Upper lobe of left lung (tissue), 6 donors: ENCODE results near the gene BANF2. TPM values are rescaled to one million over a fixed set of nuclear protein-coding genes. Genes with fewer than 3 reads are reported as not detected.

Source experiments
- ATAC-seq, 2 donors: fragments of 200-7000 bp; cut with Tn5 transposase; one replicate each; pipeline ENCODE4 v1.9.1; 2022; ENCODE audit warnings: mild to moderate bottlenecking in 2 of 2, moderate library complexity in 2 of 2; ENCODE audit not compliant: low FRiP score in 2 of 2
- DNase-seq, 2 donors: peaks; one replicate each; pipeline ENCODE4 v3.0.0-alpha.2; 2019 to 2020
- H3K27ac ChIP-seq, 4 donors: fragments of 200-600 bp; sonication (generic); one replicate each; pipeline ENCODE4 v1.5.1; 2016 to 2019
- H3K27me3 ChIP-seq, 4 donors: fragments of 200-600 bp; sonication (generic); one replicate each; pipeline ENCODE4 v1.5.1; 2017 to 2019
- H3K36me3 ChIP-seq, 4 donors: fragments of 200-600 bp; sonication (generic); one replicate each; pipeline ENCODE4 v1.5.1; 2016 to 2019
- H3K4me1 ChIP-seq, 4 donors: fragments of 200-600 bp; sonication (generic); one replicate each; pipeline ENCODE4 v1.5.1; 2018 to 2019
- H3K4me3 ChIP-seq, 4 donors: fragments of 200-600 bp; sonication (generic); one replicate each; pipeline ENCODE4 v1.5.1; 2017 to 2019; ENCODE audit warnings: mild to moderate bottlenecking in 2 of 4, moderate library complexity in 1 of 4
- H3K9me3 ChIP-seq, 4 donors: fragments of 200-600 bp; sonication (generic); one replicate each; pipeline ENCODE4 v1.5.1; 2018 to 2019
- EP300 ChIP-seq, 4 donors: sonication (generic); formaldehyde crosslinking; IDR thresholded peaks; one replicate each; pipeline ENCODE4 v1.5.1; 2017; ENCODE audit warnings: antibody characterized with exemption in 4 of 4, control low read depth in 2 of 4
- POLR2A ChIP-seq, 4 donors: fragments of 450-650 bp; IDR thresholded peaks; one replicate each; pipeline ENCODE4 v1.5.1; 2016 to 2017; ENCODE audit warnings: antibody characterized with exemption in 4 of 4, mild to moderate bottlenecking in 2 of 4
- POLR2AphosphoS5 ChIP-seq, 2 donors: sonication (generic); formaldehyde crosslinking; IDR thresholded peaks; one replicate each; pipeline ENCODE4 v1.5.1; 2017; ENCODE audit warnings: antibody characterized with exemption in 2 of 2
- WGBS, 2 donors: methylation state at CpG; one replicate each; pipeline ENCODE4 v1.1.5; 2017 to 2018; 5-methylcytosine and 5-hydroxymethylcytosine counted together
- total RNA-seq, 6 donors: library from RNA; depleted of rRNA in 4 of 6; stranded (reverse); fragments of >200 nt in 4 of 6; gene quantifications; one replicate each; pipeline versions ENCODE4 v1.1.0 to v1.2.1, GENCODE V29; 2016 to 2021
- TF ChIP-seq, protein P1 (sequence below), 6 experiments: fragments of 450-650 bp in 4 of 6; fragments of 200-600 bp in 2 of 6; sonication (generic) in 2 of 6; IDR thresholded peaks; one replicate each; pipeline ENCODE4 v1.5.1; 2016 to 2019; ENCODE audit warnings: antibody characterized with exemption in 6 of 6
- donor health status: DM: no; HTN: no; CAD: no; lungs with moderate emphysema.
- donor health status: DM: no; HTN: yes; CAD: no; lungs with severe emphysema.

Gene BANF2
- total RNA-seq, 6 donors from 2014 or later: not detected

DNA sequence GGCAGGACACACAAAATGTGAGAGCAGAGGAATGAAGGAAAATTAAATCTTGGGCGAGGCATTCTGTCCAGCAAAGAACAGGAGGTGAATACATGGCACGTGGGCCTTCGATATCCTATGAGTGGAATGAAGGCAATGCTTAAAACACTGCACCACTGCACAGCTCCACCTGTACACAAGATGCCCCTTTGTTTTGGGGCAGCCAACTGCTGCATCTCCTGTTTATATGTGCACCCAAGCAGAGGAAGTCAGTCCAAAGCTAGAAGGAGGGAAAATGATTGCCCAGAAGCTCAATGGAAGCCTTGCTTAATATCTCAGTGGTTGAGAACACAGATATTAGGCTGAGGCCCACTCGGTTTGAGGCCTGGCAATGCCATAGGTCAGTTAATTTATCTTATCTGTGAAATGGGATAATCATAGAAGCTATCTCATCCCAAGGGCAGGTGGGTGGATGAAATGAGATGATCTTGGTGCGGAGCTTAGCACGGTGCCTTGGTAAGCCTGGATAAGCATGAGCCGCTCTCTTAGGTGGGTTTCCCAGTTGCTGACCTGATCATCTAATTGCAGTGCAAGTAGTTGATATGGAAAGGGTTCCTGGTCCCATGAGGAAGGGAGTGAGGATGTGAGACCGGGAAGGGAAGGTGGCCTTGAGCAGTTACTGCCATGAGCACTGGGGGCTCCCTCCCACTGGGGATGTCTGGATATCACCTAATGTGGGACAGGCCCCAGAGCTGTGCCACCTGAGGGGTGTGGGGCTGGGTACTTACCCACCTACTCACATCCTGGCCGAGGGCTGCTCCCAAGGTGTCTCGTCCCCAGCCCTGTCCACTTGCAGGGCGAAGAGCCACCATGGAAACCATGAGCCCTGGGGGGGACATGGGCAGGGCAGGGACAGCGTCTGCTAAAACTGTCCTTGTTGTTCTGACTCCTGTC is 9.9 kb downstream of the BANF2 start:
- DNase-seq: no peak
- Histone ChIP-seq H3K4me1 (no peaks in the 10 kb centered on the region), H3K9me3 (no peaks in the 10 kb centered on the region), H3K27me3 (no peaks in the 10 kb centered on the region), H3K36me3 (no peaks in the 10 kb centered on the region), H3K27ac (no peak overlapping the region), H3K4me3 (no peak overlapping the region)
- TF ChIP-seq POLR2A (IDR thresholded peaks at IDR 0.05) (no peak), POLR2AphosphoS5 (IDR thresholded peaks at IDR 0.05) (no peak), EP300 (IDR thresholded peaks at IDR 0.05) (no peak)
- TF ChIP-seq, protein P1, sequence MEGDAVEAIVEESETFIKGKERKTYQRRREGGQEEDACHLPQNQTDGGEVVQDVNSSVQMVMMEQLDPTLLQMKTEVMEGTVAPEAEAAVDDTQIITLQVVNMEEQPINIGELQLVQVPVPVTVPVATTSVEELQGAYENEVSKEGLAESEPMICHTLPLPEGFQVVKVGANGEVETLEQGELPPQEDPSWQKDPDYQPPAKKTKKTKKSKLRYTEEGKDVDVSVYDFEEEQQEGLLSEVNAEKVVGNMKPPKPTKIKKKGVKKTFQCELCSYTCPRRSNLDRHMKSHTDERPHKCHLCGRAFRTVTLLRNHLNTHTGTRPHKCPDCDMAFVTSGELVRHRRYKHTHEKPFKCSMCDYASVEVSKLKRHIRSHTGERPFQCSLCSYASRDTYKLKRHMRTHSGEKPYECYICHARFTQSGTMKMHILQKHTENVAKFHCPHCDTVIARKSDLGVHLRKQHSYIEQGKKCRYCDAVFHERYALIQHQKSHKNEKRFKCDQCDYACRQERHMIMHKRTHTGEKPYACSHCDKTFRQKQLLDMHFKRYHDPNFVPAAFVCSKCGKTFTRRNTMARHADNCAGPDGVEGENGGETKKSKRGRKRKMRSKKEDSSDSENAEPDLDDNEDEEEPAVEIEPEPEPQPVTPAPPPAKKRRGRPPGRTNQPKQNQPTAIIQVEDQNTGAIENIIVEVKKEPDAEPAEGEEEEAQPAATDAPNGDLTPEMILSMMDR (IDR thresholded peaks at IDR 0.05): no peak
- ATAC-seq: no peak
- 88 to 91% methylated on average over 12 of the region's 12 CpGs for WGBS, 2 donors

DNA sequence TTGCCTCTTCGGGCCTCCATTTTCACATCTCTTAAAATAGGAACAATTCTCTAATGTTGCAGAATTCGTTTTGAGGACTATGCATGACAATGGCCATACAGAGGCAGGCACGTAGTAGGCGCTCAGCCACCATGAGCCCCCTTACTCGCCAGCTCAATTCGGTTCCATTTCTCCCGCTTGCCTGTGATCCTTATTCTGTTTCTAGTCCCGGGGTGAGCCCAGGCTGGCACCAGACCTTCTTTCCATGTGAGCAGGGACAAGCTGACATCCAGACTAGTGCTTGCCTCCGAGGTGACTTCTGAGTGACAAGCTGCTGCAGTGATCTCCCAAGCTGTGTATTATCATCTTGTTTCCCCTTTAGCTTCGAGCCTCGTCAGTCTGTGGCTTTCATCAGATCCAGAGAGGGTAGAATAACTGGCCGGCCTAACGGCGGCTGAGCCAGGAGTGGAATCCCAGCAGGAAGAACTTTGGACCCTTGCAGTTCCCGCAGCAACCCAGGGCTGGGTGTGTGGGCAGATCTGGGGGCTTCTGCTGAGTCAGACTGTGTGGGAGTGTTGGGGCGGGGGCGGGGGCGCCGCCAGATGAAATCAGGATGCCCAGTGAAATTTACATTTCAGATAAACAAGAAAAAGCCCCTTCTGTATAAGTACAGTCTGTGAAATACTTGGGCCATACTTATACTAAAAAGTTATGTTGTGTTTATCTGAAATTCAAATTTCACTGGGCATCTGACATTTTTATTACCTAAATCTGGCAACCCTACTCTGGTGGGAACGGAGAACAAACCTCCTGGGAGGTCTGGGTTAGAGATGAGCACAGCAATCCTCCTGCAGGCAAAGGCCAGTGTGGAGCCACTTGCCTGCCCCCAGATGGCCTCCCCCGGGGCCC is 10.9 kb downstream of the BANF2 start:
- Histone ChIP-seq H3K27ac (no peak overlapping the region), H3K36me3 (no peaks in the 10 kb centered on the region), H3K9me3 (no peaks in the 10 kb centered on the region), H3K4me1 (no peaks in the 10 kb centered on the region), H3K27me3 (no peaks in the 10 kb centered on the region), H3K4me3 (no peak overlapping the region)
- DNase-seq (no peak), ATAC-seq (no peak)
- TF ChIP-seq POLR2AphosphoS5 (IDR thresholded peaks at IDR 0.05) (no peak), EP300 (IDR thresholded peaks at IDR 0.05) (no peak), POLR2A (IDR thresholded peaks at IDR 0.05) (no peak)
- TF ChIP-seq, protein P1 (IDR thresholded peaks at IDR 0.05): no peak
- 80 to 86% methylated on average over 17 to 21 of the region's 21 CpGs for WGBS, 2 donors

DNA sequence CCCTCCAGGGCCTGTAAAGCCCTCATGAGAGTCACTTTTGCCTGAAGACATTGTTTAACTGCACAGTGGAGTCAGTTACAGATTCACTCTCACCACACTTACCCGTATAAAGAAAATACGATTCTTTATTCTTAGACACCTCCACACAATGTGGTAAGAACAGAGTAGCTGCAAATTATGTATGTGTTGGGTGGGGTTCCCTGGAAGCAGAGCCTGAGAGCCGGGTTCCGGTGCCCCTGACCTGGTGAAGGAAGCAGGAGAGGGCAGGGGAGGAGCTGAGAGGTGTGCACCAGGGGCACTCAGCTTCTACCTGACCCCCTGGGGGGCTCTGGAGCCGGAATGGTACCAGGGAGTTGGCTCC is 11.5 kb downstream of the BANF2 start:
- Histone ChIP-seq H3K27ac (no peak overlapping the region), H3K4me1 (no peaks in the 10 kb centered on the region), H3K9me3 (no peaks in the 10 kb centered on the region), H3K4me3 (no peak overlapping the region), H3K27me3 (no peaks in the 10 kb centered on the region), H3K36me3 (no peaks in the 10 kb centered on the region)
- DNase-seq: no peak
- no peak for ATAC-seq
- TF ChIP-seq POLR2A (IDR thresholded peaks at IDR 0.05): no peak
- TF ChIP-seq EP300 (IDR thresholded peaks at IDR 0.05): no peak
- TF ChIP-seq POLR2AphosphoS5 (IDR thresholded peaks at IDR 0.05): no peak
- TF ChIP-seq, protein P1 (IDR thresholded peaks at IDR 0.05): no peak
- 93 to 98% methylated on average over 4 to 5 of the region's 5 CpGs for WGBS, 2 donors

DNA sequence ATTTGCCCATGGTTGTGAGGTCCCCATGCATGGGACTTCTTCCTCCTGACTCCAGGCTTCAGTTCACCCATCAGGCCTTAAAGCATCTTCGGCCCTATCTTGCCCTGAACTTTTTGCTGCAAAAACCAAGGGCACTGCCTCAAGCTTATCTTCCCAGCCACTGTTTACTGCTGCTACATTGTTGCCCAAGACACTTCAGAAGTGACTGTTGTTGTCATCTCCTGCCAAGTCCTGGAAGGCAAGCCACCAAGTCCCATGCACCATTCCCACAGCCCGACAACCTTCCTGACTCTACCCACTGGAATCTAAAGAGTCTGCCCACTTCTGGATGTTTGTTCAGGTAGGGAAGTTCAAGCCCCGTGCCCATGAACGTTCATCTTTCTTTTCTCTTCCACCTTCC is 12.4 kb downstream of the BANF2 start:
- no peaks in the 10 kb centered on the region for H3K4me1 ChIP-seq
- no peak for ATAC-seq
- WGBS, 2 donors: 76 to 81% methylated on average over 4 of the region's 4 CpGs

More for the DNA sequence above, 12.4 kb downstream of the BANF2 start:
- no peak for DNase-seq
- no peak for TF ChIP-seq POLR2AphosphoS5 (IDR thresholded peaks at IDR 0.05)
- no peak for TF ChIP-seq EP300 (IDR thresholded peaks at IDR 0.05)
- no peak for TF ChIP-seq POLR2A (IDR thresholded peaks at IDR 0.05)
- TF ChIP-seq, protein P1 (IDR thresholded peaks at IDR 0.05): no peak
- Histone ChIP-seq H3K36me3 (no peaks in the 10 kb centered on the region), H3K4me3 (no peak overlapping the region), H3K27ac (no peak overlapping the region), H3K27me3 (no peaks in the 10 kb centered on the region), H3K9me3 (no peaks in the 10 kb centered on the region)
